Left ventricle myocardium inferior (tissue), 1 donor: ENCODE data around the gene ARHGEF26. TPM values are rescaled to one million over a fixed set of nuclear protein-coding genes. Genes with fewer than 3 reads are reported as not detected.

Experiments
- DNase-seq: peaks from one replicate; pipeline ENCODE4 v3.0.0-alpha.2; 2020
- H3K27ac ChIP-seq: fragments of 200-600 bp; replicated peaks from 2 replicates; pipeline ENCODE4 v1.8.0; 2021
- H3K27me3 ChIP-seq: fragments of 200-600 bp; 2 replicates; pipeline ENCODE4 v1.8.0; 2021; ENCODE audit warnings: low read depth
- H3K36me3 ChIP-seq: fragments of 200-600 bp; 2 replicates; pipeline ENCODE4 v1.8.0; 2021
- H3K4me1 ChIP-seq: fragments of 200-600 bp; 2 replicates; pipeline ENCODE4 v1.8.0; 2021
- H3K4me3 ChIP-seq: fragments of 200-600 bp; 2 replicates; pipeline ENCODE4 v1.8.0; 2021; ENCODE audit warnings: mild to moderate bottlenecking, moderate library complexity
- H3K9me3 ChIP-seq: fragments of 200-600 bp; replicated peaks from 2 replicates; pipeline ENCODE4 v1.8.0; 2021
- intact Hi-C: fragments of 100-400 bp; cut with micrococcal nuclease; formaldehyde crosslinking; loops from one replicate; pipeline ENCODE4 v1.11.0; 2022
- total RNA-seq: library from RNA; stranded (reverse); fragmentation: NEBNext Ultra II Directional; extraction: Animal tissue kit (Norgen Biotek cat#: 25700); gene quantifications from one replicate; pipeline ENCODE4 v1.2.1, GENCODE V29; 2021
- TF ChIP-seq, protein P1 (sequence below): fragments of 200-600 bp; IDR thresholded peaks from 2 replicates; pipeline ENCODE4 v1.8.0; 2021; ENCODE audit warnings: antibody characterized with exemption, mild to moderate bottlenecking, borderline replicate concordance
- donor health status: DM: no; HTN: yes; CAD: no; lungs with severe emphysema.

The ARHGEF26 gene
- total RNA-seq, 1 donor from 2014 or later = 1.2 TPM

DNA sequence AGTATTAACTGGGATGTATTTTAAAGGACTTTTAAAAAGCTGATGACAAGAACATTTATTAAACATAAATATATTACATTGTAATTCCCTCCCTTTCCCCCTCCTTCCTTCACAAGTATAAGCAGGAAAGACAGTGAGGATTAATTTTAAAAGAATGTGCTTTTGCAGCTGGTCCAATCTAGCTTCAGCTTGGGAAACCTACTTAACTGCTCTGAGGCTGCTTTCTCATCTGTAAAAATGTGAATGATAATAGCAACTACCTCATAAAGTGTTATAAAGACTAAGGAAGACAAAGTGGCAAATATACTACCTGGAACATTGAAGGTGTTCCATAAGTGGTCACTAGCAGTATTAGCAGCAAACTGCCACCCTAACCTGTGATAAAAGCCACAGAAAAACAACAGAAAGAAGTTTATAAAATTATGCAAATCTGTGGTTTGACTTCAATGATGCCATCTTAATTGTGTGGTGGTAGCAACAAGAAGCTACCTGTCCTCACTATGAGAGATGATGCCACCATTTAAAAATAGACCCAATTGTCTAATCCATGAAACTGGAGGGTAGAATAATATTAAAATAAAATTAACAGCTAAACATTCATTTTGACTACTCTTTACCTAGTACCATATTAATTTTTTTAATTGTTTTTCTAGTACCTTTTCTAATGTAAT lies 183.1 kb downstream of the ARHGEF26 start:
- peaks cover 87% of the 10 kb centered on the region for H3K36me3 ChIP-seq
- no peaks in the 10 kb centered on the region for H3K4me1 ChIP-seq
- H3K27me3 ChIP-seq = no peaks in the 10 kb centered on the region
- H3K4me3 ChIP-seq = no peak overlapping the region
- no peak for DNase-seq
- no peaks in the 10 kb centered on the region for H3K9me3 ChIP-seq
- no peak overlapping the region for H3K27ac ChIP-seq
- intact Hi-C loops = no loop called here
- TF ChIP-seq, protein P1, sequence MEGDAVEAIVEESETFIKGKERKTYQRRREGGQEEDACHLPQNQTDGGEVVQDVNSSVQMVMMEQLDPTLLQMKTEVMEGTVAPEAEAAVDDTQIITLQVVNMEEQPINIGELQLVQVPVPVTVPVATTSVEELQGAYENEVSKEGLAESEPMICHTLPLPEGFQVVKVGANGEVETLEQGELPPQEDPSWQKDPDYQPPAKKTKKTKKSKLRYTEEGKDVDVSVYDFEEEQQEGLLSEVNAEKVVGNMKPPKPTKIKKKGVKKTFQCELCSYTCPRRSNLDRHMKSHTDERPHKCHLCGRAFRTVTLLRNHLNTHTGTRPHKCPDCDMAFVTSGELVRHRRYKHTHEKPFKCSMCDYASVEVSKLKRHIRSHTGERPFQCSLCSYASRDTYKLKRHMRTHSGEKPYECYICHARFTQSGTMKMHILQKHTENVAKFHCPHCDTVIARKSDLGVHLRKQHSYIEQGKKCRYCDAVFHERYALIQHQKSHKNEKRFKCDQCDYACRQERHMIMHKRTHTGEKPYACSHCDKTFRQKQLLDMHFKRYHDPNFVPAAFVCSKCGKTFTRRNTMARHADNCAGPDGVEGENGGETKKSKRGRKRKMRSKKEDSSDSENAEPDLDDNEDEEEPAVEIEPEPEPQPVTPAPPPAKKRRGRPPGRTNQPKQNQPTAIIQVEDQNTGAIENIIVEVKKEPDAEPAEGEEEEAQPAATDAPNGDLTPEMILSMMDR = no peak

DNA sequence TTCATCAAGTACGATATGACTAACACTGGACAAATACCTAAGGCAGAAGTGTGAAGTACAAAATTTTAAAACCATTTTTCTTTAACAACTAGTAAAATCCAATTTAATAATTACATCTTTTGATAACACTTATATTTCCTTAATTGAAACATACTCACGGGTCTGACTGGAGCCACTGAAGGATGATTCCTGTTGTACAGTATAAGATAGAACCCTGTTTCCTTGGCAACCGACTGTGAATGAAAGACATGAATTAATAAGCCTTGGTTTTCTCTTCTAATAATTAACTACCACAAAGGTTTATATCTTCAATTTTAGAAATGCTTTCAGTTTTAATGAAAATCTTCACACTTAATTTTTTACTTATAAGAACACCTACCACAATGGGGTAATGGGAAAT lies 183.7 kb downstream of the ARHGEF26 start:
- Histone ChIP-seq H3K9me3 (no peaks in the 10 kb centered on the region), H3K4me3 (no peak overlapping the region), H3K27me3 (no peaks in the 10 kb centered on the region), H3K27ac (no peak overlapping the region), H3K36me3 (peaks cover 84% of the 10 kb centered on the region), H3K4me1 (no peaks in the 10 kb centered on the region)
- intact Hi-C loops = no loop called here
- TF ChIP-seq, protein P1 = no peak
- no peak for DNase-seq

DNA sequence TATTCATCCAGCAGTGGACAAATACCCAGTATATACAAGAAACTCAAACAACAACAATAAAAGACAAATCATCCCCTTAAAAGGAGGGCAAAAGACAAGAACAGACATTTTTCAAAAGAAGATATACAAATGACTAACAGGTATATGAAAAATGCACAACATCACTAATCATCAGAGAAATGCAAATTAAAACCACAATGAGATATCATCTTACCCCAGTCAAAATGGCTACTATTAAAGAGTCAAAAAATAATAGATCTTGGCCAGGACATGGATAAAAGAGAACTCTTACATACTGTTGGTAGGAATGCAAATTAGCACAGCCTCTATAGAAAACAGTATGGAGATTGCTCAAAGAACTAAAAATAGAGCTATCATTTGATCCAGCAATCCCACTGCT lies 186.2 kb downstream of the ARHGEF26 start:
- H3K27ac ChIP-seq = no peak overlapping the region
- peaks cover 70% of the 10 kb centered on the region for H3K36me3 ChIP-seq

More for the DNA sequence above, 186.2 kb downstream of the ARHGEF26 start:
- Histone ChIP-seq H3K4me3 (no peak overlapping the region), H3K9me3 (no peaks in the 10 kb centered on the region), H3K27me3 (no peaks in the 10 kb centered on the region), H3K4me1 (no peaks in the 10 kb centered on the region)
- TF ChIP-seq, protein P1 = no peak
- DNase-seq = no peak
- intact Hi-C loops = no loop called here

Other genes with a start within 250 kb of the ARHGEF26 start
- gene DHX36, start 203.1 kb downstream of the ARHGEF26 start, total RNA-seq = 31.9 TPM